NCI-H526 (cell line): ENCODE results near the gene TEKT1.
A peak's percentile ranks its signal among the peaks of the same experiment; 100 is the strongest.
"Not testable (repeated sequence)": the region's sequence is repeated elsewhere in the genome, so short reads cannot be mapped to it uniquely, and the experiment has no call there.

ENCODE experiments used
- DNase-seq, 2 experiments: peaks; one replicate each; lab custom pipeline; 2025; lab: John Stamatoyannopoulos, UW

The TEKT1 gene

DNA sequence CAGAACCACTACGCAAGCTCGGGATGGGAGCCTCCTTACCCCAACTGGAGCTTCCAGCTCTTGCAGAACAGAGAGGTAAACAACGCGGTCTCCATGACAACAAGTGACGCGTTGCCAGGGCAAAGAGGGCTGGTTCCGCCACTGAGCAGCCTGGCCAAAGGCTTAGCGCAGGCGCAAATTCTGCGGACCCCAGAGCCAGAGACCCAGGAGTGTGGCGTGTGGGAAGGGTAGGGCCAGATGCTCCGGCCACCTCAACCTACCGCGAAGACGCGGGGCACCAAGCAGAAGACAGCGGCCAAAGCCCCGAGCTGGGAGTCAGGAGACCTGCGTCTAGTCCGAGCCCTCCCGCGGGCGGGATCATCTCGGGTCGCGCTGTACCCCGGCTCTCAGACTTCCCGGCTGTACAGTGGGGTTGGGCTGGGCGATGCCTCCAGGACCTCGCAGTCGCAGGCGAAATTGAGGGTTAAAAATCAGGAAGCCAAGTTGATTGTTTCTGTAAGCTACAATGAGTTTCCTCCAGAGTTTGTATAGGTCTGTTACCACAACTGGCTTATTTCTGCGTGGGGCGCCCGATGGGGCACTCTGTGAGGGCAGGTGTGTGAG is at the start of gene TEKT1:
TSS of gene TEKT1 (minus strand) at position 69 of the 603 bp plus-strand sequence. CDS start 1,353 bp downstream, outside the sequence.
- DNase-seq: peak; percentile 36 to 63

DNA sequence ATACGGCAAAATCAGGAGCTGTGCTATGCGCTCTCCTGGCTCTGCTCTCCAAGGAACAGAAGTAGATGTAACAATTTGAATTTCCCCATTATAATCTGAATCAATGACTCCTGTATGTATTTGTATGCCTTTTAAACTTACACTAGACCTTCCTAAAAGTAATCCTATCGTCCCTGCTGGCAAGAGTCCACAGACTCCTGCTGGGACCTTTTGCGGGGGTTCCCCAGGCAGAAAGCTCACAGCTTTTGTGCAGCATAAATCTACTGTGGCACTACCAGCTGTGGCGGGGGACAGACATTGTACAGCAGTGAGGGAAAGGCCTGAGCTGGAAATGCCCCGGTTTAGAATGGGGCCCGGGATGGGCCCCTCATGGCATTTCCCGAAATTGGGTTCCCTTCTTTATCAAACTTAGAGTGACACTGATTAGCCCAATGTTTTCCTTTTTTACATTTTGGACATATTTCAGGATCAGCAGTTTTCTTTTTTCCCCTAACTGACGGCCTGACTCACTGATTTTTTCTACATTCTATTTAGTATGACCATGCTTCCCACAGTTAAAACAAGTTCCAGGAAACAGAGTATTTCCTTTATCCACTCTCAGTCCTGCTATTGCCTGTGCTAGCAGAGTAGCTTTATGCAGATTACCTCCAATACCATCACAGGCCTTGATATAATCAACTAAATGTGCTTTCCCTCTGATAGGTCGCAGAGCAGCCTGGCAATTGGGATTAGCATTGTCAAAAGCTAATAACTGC is 47.9 kb upstream of the TEKT1 start:
- DNase-seq: not testable (repeated sequence)

GRCh38 chr17:6875276-6875675 is 43.7 kb upstream of the TEKT1 start:
- not testable (repeated sequence) for DNase-seq

DNA sequence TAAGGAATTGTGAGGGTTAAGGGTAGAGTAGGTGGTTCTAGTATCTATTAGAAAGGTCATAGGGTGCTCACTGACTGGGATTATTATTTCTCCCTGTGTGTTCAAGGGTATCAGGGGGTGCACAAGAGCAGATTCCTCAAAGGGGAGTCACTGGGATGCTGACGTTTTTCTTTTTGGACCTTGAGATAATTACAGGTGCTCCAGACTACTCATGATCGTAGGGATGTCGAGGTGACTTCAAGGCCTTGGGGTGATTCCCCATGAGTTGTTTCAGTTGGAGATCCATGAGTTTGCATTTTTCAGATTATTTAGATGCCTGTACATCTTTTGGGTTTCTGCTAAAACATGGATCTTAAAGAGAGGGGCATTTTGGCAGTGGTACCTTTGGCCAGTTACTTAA is 41.4 kb upstream of the TEKT1 start:
- DNase-seq: no peak

DNA sequence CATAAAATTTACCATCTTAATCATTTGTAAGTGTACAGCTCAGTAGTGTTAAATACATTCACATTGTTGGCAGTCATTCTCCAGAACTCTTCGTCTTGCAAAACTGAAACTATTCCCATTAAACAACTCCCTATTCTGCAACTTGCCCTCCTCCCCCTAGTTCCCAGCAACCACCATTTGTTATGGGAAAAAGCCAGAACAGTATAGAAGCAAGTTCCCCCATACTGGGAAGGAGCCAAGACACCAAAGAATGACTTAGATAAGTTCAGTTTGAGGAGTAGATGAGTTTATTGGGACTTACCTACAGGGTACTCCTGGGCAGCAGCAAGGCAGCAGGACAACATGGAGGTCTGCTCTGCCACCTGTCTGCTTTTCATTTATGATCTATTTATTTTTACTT is 39.3 kb upstream of the TEKT1 start:
- no peak for DNase-seq

DNA sequence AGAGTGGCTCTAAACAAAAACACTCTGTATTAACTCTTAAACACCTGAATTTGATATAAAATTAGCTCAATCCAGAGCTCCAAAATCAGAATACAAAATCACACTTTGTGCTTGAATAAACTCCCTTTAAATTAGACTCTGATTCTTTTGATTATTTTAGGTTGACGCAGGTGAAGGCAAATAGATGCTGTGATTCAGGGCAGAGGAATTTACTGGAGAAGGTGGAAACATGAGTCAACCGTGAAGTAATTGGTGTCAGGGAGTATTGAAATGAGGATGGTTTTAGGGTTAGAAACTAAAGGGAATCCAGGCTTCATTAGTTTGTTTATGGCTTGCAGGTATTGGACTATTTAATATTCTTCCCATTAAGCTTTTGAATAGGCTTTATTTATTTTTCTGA is 37.1 kb upstream of the TEKT1 start:
- no peak for DNase-seq

DNA sequence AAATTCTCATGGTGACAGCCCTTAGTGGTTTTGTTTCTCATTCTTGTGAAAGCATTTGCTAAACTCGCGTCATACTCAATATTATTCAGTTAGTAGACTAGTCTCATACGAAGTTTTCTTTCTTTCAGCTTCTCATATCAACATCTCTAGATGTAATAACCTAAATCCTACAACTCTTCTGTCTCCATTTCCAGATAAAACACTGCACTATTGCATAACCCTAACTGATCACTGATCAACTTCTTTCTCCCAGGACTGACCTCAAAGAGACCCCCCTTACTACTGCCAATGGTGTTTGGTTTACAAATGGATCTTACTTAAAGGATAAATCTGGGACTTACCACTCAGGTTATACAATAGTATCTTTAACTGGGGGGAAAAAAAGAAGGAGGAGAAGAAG is 36.3 kb upstream of the TEKT1 start:
- DNase-seq: no peak

DNA sequence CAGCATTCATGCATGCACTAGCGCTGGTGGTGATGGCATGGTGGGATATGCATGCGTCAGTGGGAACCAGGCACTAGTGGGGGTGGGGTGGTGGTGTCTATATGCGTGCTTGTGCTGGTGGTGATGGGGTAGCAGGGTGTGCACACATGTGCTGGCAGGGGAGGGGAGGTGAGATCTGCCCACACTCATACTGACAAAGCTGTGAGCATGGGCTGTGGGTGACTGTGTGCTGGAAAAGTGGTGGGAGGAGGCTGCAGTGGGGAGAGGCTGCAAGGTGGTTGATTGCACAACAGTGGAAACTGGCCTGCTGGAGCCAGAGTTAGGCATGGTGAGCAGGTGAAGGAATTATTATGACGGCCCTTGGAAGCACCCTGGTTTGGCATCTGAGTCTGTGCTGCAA is 31.3 kb upstream of the TEKT1 start:
- DNase-seq: no peak

- DNase-seq: no peak
These were observed 30.6 kb upstream of the TEKT1 start for GRCh38 chr17:6862122-6862521.

- DNase-seq: no peak
These were observed 26.4 kb upstream of the TEKT1 start for GRCh38 chr17:6857904-6858303.

DNA sequence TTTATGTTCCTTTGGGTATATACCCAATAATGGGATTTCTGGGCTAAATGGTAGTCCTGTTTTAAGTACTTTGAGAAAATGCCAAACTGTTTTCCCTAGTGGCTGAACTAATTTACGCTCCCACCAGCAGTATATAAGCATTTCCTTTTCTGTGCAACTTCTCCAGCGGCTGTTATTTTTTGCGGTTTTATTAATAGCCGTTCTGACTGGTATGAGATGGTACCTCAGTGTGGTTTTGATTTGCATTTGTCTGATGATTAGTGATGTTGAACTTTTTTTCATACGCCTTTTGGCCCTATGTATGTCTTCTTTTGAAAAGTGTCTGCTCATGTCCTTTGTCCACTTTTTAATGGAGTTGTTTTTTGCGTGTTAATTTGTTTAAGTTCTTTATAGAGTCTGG is 25.8 kb upstream of the TEKT1 start:
- no peak for DNase-seq

GRCh38 chr17:6856051-6856450 is 24.5 kb upstream of the TEKT1 start:
- no peak for DNase-seq

GRCh38 chr17:6853764-6854442 is 22.4 kb upstream of the TEKT1 start:
- DNase-seq: peak in 1 of 2 experiments; percentile 3

DNA sequence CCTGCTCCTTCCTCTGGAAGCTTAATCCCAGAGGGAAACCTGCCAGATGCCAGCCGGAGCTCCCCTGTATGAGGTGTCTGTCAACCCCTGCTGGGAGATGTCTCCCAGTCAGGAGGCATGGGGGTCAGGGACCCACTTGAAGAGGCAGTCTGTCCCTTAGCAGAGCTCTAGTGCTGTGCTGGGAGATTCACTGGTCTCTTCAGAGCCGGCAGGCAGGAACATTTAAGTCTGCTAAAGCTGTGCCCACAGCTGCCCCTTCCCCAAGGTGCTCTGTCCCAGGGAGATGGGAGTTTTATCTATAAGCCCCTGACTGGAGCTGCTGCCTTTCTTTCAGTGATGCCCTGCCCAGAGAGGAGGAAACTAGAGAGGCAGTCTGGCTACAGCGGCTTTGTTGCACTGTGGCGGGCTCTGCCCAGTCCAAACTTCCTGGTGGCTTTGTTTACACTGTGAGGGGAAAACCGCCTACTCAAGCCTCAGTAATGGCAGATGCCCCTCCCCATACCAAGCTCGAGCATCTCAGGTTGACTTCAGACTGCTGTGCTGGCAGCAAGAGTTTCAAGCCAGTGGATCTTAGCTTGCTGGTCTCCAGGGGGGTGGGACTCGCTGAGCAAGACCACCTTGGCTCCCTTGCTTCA is 17.1 kb upstream of the TEKT1 start:
- not testable (repeated sequence) for DNase-seq

- not testable (repeated sequence) for DNase-seq
These were observed 14.6 kb upstream of the TEKT1 start for GRCh38 chr17:6846138-6846537.

DNA sequence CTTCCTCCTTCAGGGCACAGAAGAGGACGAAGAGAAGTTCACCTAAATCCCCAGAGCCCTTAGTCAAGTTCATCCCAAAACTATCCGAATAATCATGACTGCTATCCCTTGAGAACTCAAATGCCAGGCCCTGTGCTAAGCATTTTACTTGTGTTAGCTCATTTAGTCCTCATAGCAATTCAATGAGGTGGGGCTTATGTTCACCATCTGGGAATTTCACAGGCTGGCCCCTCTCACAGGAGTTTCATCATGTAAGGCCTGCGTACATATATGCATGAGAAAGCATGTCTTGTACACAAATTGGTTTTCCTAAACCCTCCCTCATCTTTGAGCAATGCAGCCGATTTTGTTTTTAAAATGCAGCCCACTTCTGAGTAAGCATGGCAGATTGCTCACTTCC is 12.9 kb upstream of the TEKT1 start:
- DNase-seq: not testable (repeated sequence)

- peak; percentile 1 to 57 for DNase-seq
These were observed 11.8 kb upstream of the TEKT1 start for GRCh38 chr17:6843241-6843880.

GRCh38 chr17:6841769-6842168 is 10.2 kb upstream of the TEKT1 start:
- DNase-seq: not testable (repeated sequence)

GRCh38 chr17:6830383-6830986 is 1.0 kb downstream of the TEKT1 start:
- no peak for DNase-seq

DNA sequence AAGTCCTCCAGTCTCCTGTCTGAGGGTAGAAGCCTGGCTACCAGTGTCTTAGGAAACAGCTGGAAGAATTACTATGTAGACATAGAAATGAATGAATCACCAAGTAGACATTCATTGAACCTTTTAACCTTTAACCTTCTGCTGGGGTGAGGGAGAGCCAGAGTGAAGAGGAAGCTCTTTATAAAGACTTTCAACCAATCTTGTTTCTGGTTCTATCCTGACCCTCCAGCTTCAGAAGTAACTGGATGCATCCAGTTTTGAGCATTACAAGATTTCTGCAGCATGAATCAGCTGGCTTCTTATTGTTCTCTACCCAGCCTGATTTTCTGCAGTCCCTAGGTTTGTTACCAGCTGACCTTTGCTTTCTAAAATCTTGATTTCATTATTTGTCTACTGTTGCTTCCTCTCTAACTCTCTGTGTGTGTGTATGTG is 8.5 kb downstream of the TEKT1 start:
- DNase-seq: no peak

- no peak for DNase-seq
These were observed 12.6 kb downstream of the TEKT1 start for GRCh38 chr17:6818938-6819337.

DNA sequence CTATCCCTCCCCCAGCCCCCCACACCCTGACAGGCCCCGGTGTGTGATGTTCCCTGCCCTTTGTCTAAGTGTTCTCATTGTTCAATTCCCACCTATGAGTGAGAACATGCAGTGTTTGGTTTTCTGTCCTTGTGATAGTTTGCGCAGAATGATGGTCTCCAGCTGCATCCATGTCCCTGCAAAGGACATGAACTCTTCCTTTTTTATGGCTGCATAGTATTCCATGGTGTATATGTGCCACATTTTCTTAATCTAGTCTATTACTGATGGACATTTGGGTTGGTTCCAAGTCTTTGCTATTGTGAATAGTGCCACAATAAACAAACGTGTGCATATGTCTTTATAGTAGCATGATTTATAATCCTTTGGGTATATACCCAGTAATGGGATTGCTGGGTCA is 15.2 kb downstream of the TEKT1 start:
- not testable (repeated sequence) for DNase-seq
